ENCODE results near the gene TMOD1. TPM values are rescaled to one million over a fixed set of nuclear protein-coding genes. Genes with fewer than 3 reads are reported as not detected.
A peak's percentile ranks its signal among the peaks of the same experiment; 100 is the strongest.

TMOD1 gene
- total and polyA plus RNA-seq, 4 experiments from 2014 or later: 2.1 to 3.3 (median 2.6) TPM

- H3K9me3 ChIP-seq (ENCODE audit: control insufficient read depth in 1 of 2, low read length in 2 of 2): no peaks in the 10 kb centered on the region
- CTCF ChIA-PET (ENCODE audit: partially characterized antibody): interaction anchor here (1.3 to 6.5 kb wide), 5 partner anchors 59 to 185 kb away, joined by 4 to 68 read pairs (median 5); no protein-coding TSS in a partner anchor
- H3K4me3 Mint-ChIP-seq: no peak overlapping the region
- no peaks in the 10 kb centered on the region for H3K27me3 Mint-ChIP-seq
- H3K27ac Mint-ChIP-seq: peak overlapping the region in 1 of 7 donors; percentile 46
- intact Hi-C loops (cut with micrococcal nuclease): no loop called here
- H3K36me3 ChIP-seq (ENCODE audit: insufficient read depth, low read length): peaks cover 12% of the 10 kb centered on the region
- peaks cover 40 to 64% of the 10 kb centered on the region in 2 donors for H3K36me3 Mint-ChIP-seq
- H3K4me1 ChIP-seq (ENCODE audit: insufficient read depth, low read length): peaks cover 5% of the 10 kb centered on the region
- no peaks in the 10 kb centered on the region for H3K4me1 Mint-ChIP-seq
- POLR2A ChIA-PET (ENCODE audit: partially characterized antibody): no interaction called here
- no peaks in the 10 kb centered on the region for H3K9me3 Mint-ChIP-seq
- H3K4me3 ChIP-seq (ENCODE audit: low read length in 2 of 2): no peak overlapping the region
- H3K27ac ChIP-seq (ENCODE audit: low read depth, low read length): no peak overlapping the region
- DNase-seq: no peak
- no peaks in the 10 kb centered on the region for H3K27me3 ChIP-seq (ENCODE audit: insufficient read depth, low read length)
These were observed 31.4 kb upstream of the TMOD1 start for GRCh38 chr9:97470076-97470475.

GRCh38 chr9:97473717-97474116 lies 27.7 kb upstream of the TMOD1 start:
- Mint-ChIP-seq H3K4me3 (no peak overlapping the region), H3K27me3 (no peaks in the 10 kb centered on the region), H3K27ac (peak overlapping the region in 1 of 7 donors; percentile 42), H3K9me3 (no peaks in the 10 kb centered on the region), H3K36me3 (peaks cover 37 to 55% of the 10 kb centered on the region in 2 donors), H3K4me1 (no peaks in the 10 kb centered on the region)
- POLR2A ChIA-PET (ENCODE audit: partially characterized antibody): no interaction called here
- intact Hi-C loops (cut with micrococcal nuclease): no loop called here
- Histone ChIP-seq H3K36me3 (ENCODE audit: insufficient read depth, low read length) (peaks cover 12% of the 10 kb centered on the region), H3K4me1 (ENCODE audit: insufficient read depth, low read length) (peaks cover 5% of the 10 kb centered on the region), H3K27me3 (ENCODE audit: insufficient read depth, low read length) (no peaks in the 10 kb centered on the region), H3K27ac (ENCODE audit: low read depth, low read length) (no peak overlapping the region), H3K4me3 (ENCODE audit: low read length in 2 of 2) (no peak overlapping the region), H3K9me3 (ENCODE audit: control insufficient read depth in 1 of 2, low read length in 2 of 2) (no peaks in the 10 kb centered on the region)
- CTCF ChIA-PET (ENCODE audit: partially characterized antibody): interaction anchor here (0.7 to 0.9 kb wide), 4 partner anchors 61 to 617 kb away, joined by 3 to 6 read pairs (median 4); partner anchors contain the start of gene TDRD7
- DNase-seq: no peak

- ChIA-PET CTCF (ENCODE audit: partially characterized antibody) (interaction anchor here (0.8 to 0.9 kb wide), 2 partner anchors 125 to 618 kb away, joined by 3 to 4 read pairs; no protein-coding TSS in a partner anchor), POLR2A (ENCODE audit: partially characterized antibody) (no interaction called here)
- Histone ChIP-seq H3K27ac (ENCODE audit: low read depth, low read length) (no peak overlapping the region), H3K9me3 (ENCODE audit: control insufficient read depth in 1 of 2, low read length in 2 of 2) (no peaks in the 10 kb centered on the region), H3K4me1 (ENCODE audit: insufficient read depth, low read length) (no peaks in the 10 kb centered on the region), H3K27me3 (ENCODE audit: insufficient read depth, low read length) (no peaks in the 10 kb centered on the region), H3K36me3 (ENCODE audit: insufficient read depth, low read length) (peaks cover 12% of the 10 kb centered on the region), H3K4me3 (ENCODE audit: low read length in 2 of 2) (no peak overlapping the region)
- Mint-ChIP-seq H3K9me3 (no peaks in the 10 kb centered on the region), H3K27ac (no peak overlapping the region), H3K4me3 (no peak overlapping the region), H3K27me3 (no peaks in the 10 kb centered on the region), H3K4me1 (no peaks in the 10 kb centered on the region), H3K36me3 (peaks cover 43 to 52% of the 10 kb centered on the region in 2 donors)
- intact Hi-C loops (cut with micrococcal nuclease): no loop called here
- DNase-seq: no peak
These were observed 27.0 kb upstream of the TMOD1 start for GRCh38 chr9:97474372-97474925.

GRCh38 chr9:97475059-97475458 lies 26.4 kb upstream of the TMOD1 start:
- Mint-ChIP-seq H3K27ac (no peak overlapping the region), H3K4me1 (no peaks in the 10 kb centered on the region), H3K9me3 (no peaks in the 10 kb centered on the region), H3K4me3 (no peak overlapping the region), H3K27me3 (no peaks in the 10 kb centered on the region), H3K36me3 (peaks cover 48 to 58% of the 10 kb centered on the region in 2 donors)
- H3K27ac ChIP-seq (ENCODE audit: low read depth, low read length): no peak overlapping the region
- POLR2A ChIA-PET (ENCODE audit: partially characterized antibody): no interaction called here
- H3K4me3 ChIP-seq (ENCODE audit: low read length in 2 of 2): no peak overlapping the region
- H3K9me3 ChIP-seq (ENCODE audit: control insufficient read depth in 1 of 2, low read length in 2 of 2): no peaks in the 10 kb centered on the region
- CTCF ChIA-PET (ENCODE audit: partially characterized antibody): no interaction called here
- DNase-seq: no peak
- intact Hi-C loops (cut with micrococcal nuclease): no loop called here
- peaks cover 16% of the 10 kb centered on the region for H3K36me3 ChIP-seq (ENCODE audit: insufficient read depth, low read length)
- no peaks in the 10 kb centered on the region for H3K4me1 ChIP-seq (ENCODE audit: insufficient read depth, low read length)
- H3K27me3 ChIP-seq (ENCODE audit: insufficient read depth, low read length): no peaks in the 10 kb centered on the region

- Histone ChIP-seq H3K9me3 (ENCODE audit: control insufficient read depth in 1 of 2, low read length in 2 of 2) (no peaks in the 10 kb centered on the region), H3K27ac (ENCODE audit: low read depth, low read length) (no peak overlapping the region), H3K36me3 (ENCODE audit: insufficient read depth, low read length) (peaks cover 33% of the 10 kb centered on the region), H3K4me1 (ENCODE audit: insufficient read depth, low read length) (no peaks in the 10 kb centered on the region), H3K4me3 (ENCODE audit: low read length in 2 of 2) (no peak overlapping the region), H3K27me3 (ENCODE audit: insufficient read depth, low read length) (no peaks in the 10 kb centered on the region)
- no peaks in the 10 kb centered on the region for H3K27me3 Mint-ChIP-seq
- ChIA-PET POLR2A (ENCODE audit: partially characterized antibody) (no interaction called here), CTCF (ENCODE audit: partially characterized antibody) (no interaction called here)
- H3K36me3 Mint-ChIP-seq: peaks cover 67 to 74% of the 10 kb centered on the region in 2 donors
- no peak overlapping the region for H3K4me3 Mint-ChIP-seq
- no peaks in the 10 kb centered on the region for H3K4me1 Mint-ChIP-seq
- no peak for DNase-seq
- no peak overlapping the region for H3K27ac Mint-ChIP-seq
- intact Hi-C loops (cut with micrococcal nuclease): no loop called here
- H3K9me3 Mint-ChIP-seq: peaks cover 0 to 9% (median 0%) of the 10 kb centered on the region in 8 donors
These were observed 23.0 kb upstream of the TMOD1 start for GRCh38 chr9:97478301-97478981.

- Mint-ChIP-seq H3K27ac (no peak overlapping the region), H3K27me3 (no peaks in the 10 kb centered on the region), H3K9me3 (peaks cover 0 to 9% (median 0%) of the 10 kb centered on the region in 8 donors), H3K36me3 (peaks cover 65 to 74% of the 10 kb centered on the region in 2 donors), H3K4me3 (no peak overlapping the region), H3K4me1 (no peaks in the 10 kb centered on the region)
- ChIA-PET CTCF (ENCODE audit: partially characterized antibody) (interaction anchor here (0.8 kb wide), 1 partner anchor 8 kb away, joined by 4 read pairs; no protein-coding TSS in a partner anchor), POLR2A (ENCODE audit: partially characterized antibody) (no interaction called here)
- Histone ChIP-seq H3K9me3 (ENCODE audit: control insufficient read depth in 1 of 2, low read length in 2 of 2) (no peaks in the 10 kb centered on the region), H3K27ac (ENCODE audit: low read depth, low read length) (no peak overlapping the region), H3K4me3 (ENCODE audit: low read length in 2 of 2) (no peak overlapping the region), H3K36me3 (ENCODE audit: insufficient read depth, low read length) (peaks cover 24% of the 10 kb centered on the region), H3K27me3 (ENCODE audit: insufficient read depth, low read length) (no peaks in the 10 kb centered on the region), H3K4me1 (ENCODE audit: insufficient read depth, low read length) (no peaks in the 10 kb centered on the region)
- no peak for DNase-seq
- intact Hi-C loops (cut with micrococcal nuclease): no loop called here
These were observed 21.8 kb upstream of the TMOD1 start for GRCh38 chr9:97479496-97480159.

GRCh38 chr9:97480174-97480573 lies 21.3 kb upstream of the TMOD1 start:
- peaks cover 65 to 74% of the 10 kb centered on the region in 2 donors for H3K36me3 Mint-ChIP-seq
- H3K4me3 Mint-ChIP-seq: no peak overlapping the region
- Histone ChIP-seq H3K36me3 (ENCODE audit: insufficient read depth, low read length) (peaks cover 21% of the 10 kb centered on the region), H3K27me3 (ENCODE audit: insufficient read depth, low read length) (no peaks in the 10 kb centered on the region), H3K4me1 (ENCODE audit: insufficient read depth, low read length) (no peaks in the 10 kb centered on the region), H3K27ac (ENCODE audit: low read depth, low read length) (no peak overlapping the region), H3K9me3 (ENCODE audit: control insufficient read depth in 1 of 2, low read length in 2 of 2) (no peaks in the 10 kb centered on the region), H3K4me3 (ENCODE audit: low read length in 2 of 2) (no peak overlapping the region)
- ChIA-PET POLR2A (ENCODE audit: partially characterized antibody) (no interaction called here), CTCF (ENCODE audit: partially characterized antibody) (interaction anchor here (0.8 kb wide), 1 partner anchor 8 kb away, joined by 4 read pairs; no protein-coding TSS in a partner anchor)
- no peaks in the 10 kb centered on the region for H3K27me3 Mint-ChIP-seq
- H3K9me3 Mint-ChIP-seq: peaks cover 0 to 9% (median 0%) of the 10 kb centered on the region in 8 donors
- DNase-seq: no peak
- intact Hi-C loops (cut with micrococcal nuclease): no loop called here
- H3K4me1 Mint-ChIP-seq: no peaks in the 10 kb centered on the region
- no peak overlapping the region for H3K27ac Mint-ChIP-seq

Measured in CD4-positive, alpha-beta memory T cell (primary cell).